Smooth muscle cell (in vitro differentiated cells): ENCODE data around the gene AHNAK2. TPM values are rescaled to one million over a fixed set of nuclear protein-coding genes. Genes with fewer than 3 reads are reported as not detected.

Experiments used
- DNase-seq: peaks from one replicate; lab custom pipeline; 2025; ENCODE audit not compliant: unreplicated experiment; lab: John Stamatoyannopoulos, UW
- H2AFZ ChIP-seq: fragments of 200-600 bp; sonication (generic); 2 replicates; pipeline ENCODE4 v1.6.0; 2016; ENCODE audit warnings: antibody characterized with exemption, low read depth, mild to moderate bottlenecking
- H3F3A ChIP-seq: fragments of 200-600 bp; sonication (generic); 2 replicates; pipeline ENCODE4 v1.6.0; 2017; ENCODE audit warnings: antibody characterized with exemption, low read depth
- H3K27ac ChIP-seq: fragments of 200-600 bp; sonication (generic); 2 replicates; pipeline ENCODE4 v1.5.1; 2016; ENCODE audit warnings: low read depth, mild to moderate bottlenecking
- H3K27me3 ChIP-seq: fragments of 200-600 bp; sonication (generic); 2 replicates; pipeline ENCODE4 v1.6.1; 2016; ENCODE audit warnings: low read depth, mild to moderate bottlenecking
- H3K36me3 ChIP-seq: fragments of 200-600 bp; sonication (generic); 2 replicates; pipeline ENCODE4 v1.5.1; 2016; ENCODE audit warnings: low read depth
- H3K4me1 ChIP-seq: fragments of 200-600 bp; sonication (generic); 2 replicates; pipeline ENCODE4 v1.5.1; 2016; ENCODE audit warnings: low read depth
- H3K4me2 ChIP-seq: fragments of 200-600 bp; sonication (generic); 2 replicates; pipeline ENCODE4 v1.6.0; 2016; ENCODE audit warnings: mild to moderate bottlenecking
- H3K4me3 ChIP-seq: fragments of 200-600 bp; sonication (generic); 2 replicates; pipeline ENCODE4 v1.5.1; 2016; ENCODE audit warnings: mild to moderate bottlenecking
- H3K79me2 ChIP-seq: fragments of 200-600 bp; sonication (generic); 2 replicates; pipeline ENCODE4 v1.6.0; 2016; ENCODE audit warnings: low read depth, mild to moderate bottlenecking
- H3K9ac ChIP-seq: fragments of 200-600 bp; sonication (generic); 2 replicates; pipeline ENCODE4 v1.6.0; 2016; ENCODE audit warnings: low read depth
- H3K9me3 ChIP-seq: fragments of 200-600 bp; sonication (generic); replicated peaks from 2 replicates; pipeline ENCODE4 v1.5.1; 2016; ENCODE audit warnings: low read depth
- H4K20me1 ChIP-seq: fragments of 200-600 bp; sonication (generic); 2 replicates; pipeline ENCODE4 v1.6.0; 2016; ENCODE audit warnings: low read depth
- CTCF ChIP-seq: fragments of 200-600 bp; sonication (generic); IDR thresholded peaks from 2 replicates; pipeline ENCODE4 v1.5.1; 2017; ENCODE audit warnings: borderline replicate concordance, mild to moderate bottlenecking, antibody characterized with exemption; ENCODE audit not compliant: insufficient read depth, poor library complexity, severe bottlenecking
- WGBS: methylation state at CpG from one replicate; pipeline ENCODE4 v1.1.7; 2016; ENCODE audit warnings: low lambda C conversion rate; 5-methylcytosine and 5-hydroxymethylcytosine counted together
- polyA plus RNA-seq: library from polyadenylated mRNA; unstranded; fragments of >200 nt; fragmentation: Nextera tagmentation; extraction: Ambion mirVana; gene quantifications from 2 replicates; pipeline ENCODE4 v1.2.1, GENCODE V29; 2016
- total RNA-seq: library from RNA; depleted of rRNA; stranded (reverse); fragments of >200 nt; gene quantifications from 2 replicates; pipeline ENCODE4 v1.2.3, GENCODE V29; 2014

Gene AHNAK2
- total and polyA plus RNA-seq, 2 experiments from 2014 or later: 10.3 to 53.8 TPM

- Histone ChIP-seq H4K20me1 (no peaks in the 10 kb centered on the region), H3K4me2 (no peak overlapping the region), H3K4me1 (no peaks in the 10 kb centered on the region), H3K36me3 (no peaks in the 10 kb centered on the region), H3K27ac (no peak overlapping the region), H3F3A (no peaks in the 10 kb centered on the region), H3K9me3 (no peaks in the 10 kb centered on the region), H3K27me3 (peaks cover 28% of the 10 kb centered on the region), H3K79me2 (no peaks in the 10 kb centered on the region), H3K9ac (no peak overlapping the region), H2AFZ (no peak overlapping the region), H3K4me3 (no peak overlapping the region)
- 83% methylated on average over 1 of the region's 1 CpG for WGBS
- no peak for TF ChIP-seq CTCF
- DNase-seq: no peak
Measured at GRCh38 chr14:104938960-104939359, 39.2 kb downstream of the AHNAK2 start.

GRCh38 chr14:104938436-104938835, 39.7 kb downstream of the AHNAK2 start:
- Histone ChIP-seq H3K9me3 (no peaks in the 10 kb centered on the region), H3K4me3 (no peak overlapping the region), H4K20me1 (no peaks in the 10 kb centered on the region), H3K27ac (no peak overlapping the region), H3F3A (no peaks in the 10 kb centered on the region), H3K4me1 (no peaks in the 10 kb centered on the region), H3K27me3 (peaks cover 28% of the 10 kb centered on the region), H3K79me2 (no peaks in the 10 kb centered on the region), H3K36me3 (no peaks in the 10 kb centered on the region), H3K9ac (no peak overlapping the region), H2AFZ (no peak overlapping the region), H3K4me2 (no peak overlapping the region)
- WGBS: 80% methylated on average over 2 of the region's 2 CpGs
- no peak for DNase-seq
- TF ChIP-seq CTCF: no peak

- Histone ChIP-seq H2AFZ (no peak overlapping the region), H3K9me3 (no peaks in the 10 kb centered on the region), H3F3A (no peaks in the 10 kb centered on the region), H3K4me1 (no peaks in the 10 kb centered on the region), H3K79me2 (no peaks in the 10 kb centered on the region), H3K4me3 (no peak overlapping the region), H4K20me1 (no peaks in the 10 kb centered on the region), H3K36me3 (no peaks in the 10 kb centered on the region), H3K27me3 (peaks cover 31% of the 10 kb centered on the region), H3K27ac (no peak overlapping the region), H3K4me2 (no peak overlapping the region), H3K9ac (no peak overlapping the region)
- TF ChIP-seq CTCF: no peak
- no peak for DNase-seq
- WGBS: 86% methylated on average over 11 of the region's 11 CpGs
Measured at GRCh38 chr14:104937694-104938365, 40.3 kb downstream of the AHNAK2 start.

- Histone ChIP-seq H3K27ac (no peak overlapping the region), H2AFZ (no peak overlapping the region), H3K9me3 (no peaks in the 10 kb centered on the region), H3K27me3 (peaks cover 37% of the 10 kb centered on the region), H3K36me3 (no peaks in the 10 kb centered on the region), H3F3A (no peaks in the 10 kb centered on the region), H3K4me3 (no peak overlapping the region), H4K20me1 (no peaks in the 10 kb centered on the region), H3K4me1 (no peaks in the 10 kb centered on the region), H3K79me2 (no peaks in the 10 kb centered on the region), H3K4me2 (no peak overlapping the region), H3K9ac (no peak overlapping the region)
- WGBS: 82% methylated on average over 4 of the region's 4 CpGs
- DNase-seq: no peak
- no peak for TF ChIP-seq CTCF
Measured at GRCh38 chr14:104937161-104937560, 41.0 kb downstream of the AHNAK2 start.
